Endothelial cell of umbilical vein (primary cell): ENCODE data around the gene SLC6A19. TPM values are rescaled to one million over a fixed set of nuclear protein-coding genes. Genes with fewer than 3 reads are reported as not detected.

Source experiments
- BruUV-seq: library from RNA; stranded (reverse); fragments of 400-500 nt; replicated peaks from 2 replicates; lab custom pipeline; 2021; lab: Mats Ljungman, UMichigan
- CTCF ChIA-PET: fragments of 300-600, 350-600 bp; sonication (Branson Sonifier 250); formaldehyde crosslinking; loops from one replicate; lab custom pipeline; 2021; ENCODE audit warnings: antibody characterized with exemption, inconsistent platforms; lab: Charles Lee
- POLR2A ChIA-PET: fragments of 300-600, 350-600 bp; sonication (Branson Sonifier 250); formaldehyde crosslinking; loops from one replicate; lab custom pipeline; 2021; ENCODE audit warnings: antibody characterized with exemption, inconsistent platforms; lab: Charles Lee
- DNase-seq: peaks from one replicate; pipeline ENCODE4 v3.0.0-alpha.2; 2011; ENCODE audit warnings: low read depth, low spot score
- FAIRE-seq: peaks from 2 replicates; lab custom pipeline; 2011; peaks lifted over from hg19 to GRCh38; lab: Jason Lieb, UNC
- H2AFZ ChIP-seq: 2 replicates; pipeline ENCODE4 v1.6.0; 2012; ENCODE audit warnings: low read depth, low read length, control low read depth, inconsistent platforms
- H3K27ac ChIP-seq: 2 replicates; pipeline ENCODE4 v1.5.1; 2011; ENCODE audit warnings: low read depth, mild to moderate bottlenecking, control low read depth, low read length, moderate library complexity; ENCODE audit not compliant: insufficient read depth
- H3K27me3 ChIP-seq, 2 experiments: 2 replicates each; pipeline versions ENCODE4 v1.6.0 to v1.6.1; 2011; ENCODE audit warnings: low read length in 2 of 2, mixed read lengths in 1 of 2; ENCODE audit not compliant: control insufficient read depth in 2 of 2, insufficient read depth in 2 of 2
- H3K36me3 ChIP-seq, 2 experiments: 2 replicates in 1 of 2; 3 replicates in 1 of 2; pipeline ENCODE4 v1.5.1; 2011; ENCODE audit warnings: low read length in 2 of 2, mild to moderate bottlenecking in 1 of 2, moderate library complexity in 1 of 2; ENCODE audit not compliant: control insufficient read depth in 2 of 2, insufficient read depth in 2 of 2; ENCODE audit errors: extremely low read depth in 1 of 2
- H3K4me1 ChIP-seq: 3 replicates; pipeline ENCODE4 v1.5.1; 2011; ENCODE audit warnings: mild to moderate bottlenecking, low read length; ENCODE audit not compliant: control insufficient read depth, insufficient read depth; ENCODE audit errors: extremely low read depth
- H3K4me2 ChIP-seq: 2 replicates; pipeline ENCODE4 v1.6.1; 2011; ENCODE audit warnings: low read length, control low read depth, mixed read lengths; ENCODE audit not compliant: insufficient read depth
- H3K4me3 ChIP-seq, 3 experiments: fragments of 200-600 bp in 1 of 3; sonication (generic), shearing (Covaris generic) in 1 of 3; replicated peaks in 1 of 3; 2 replicates each; pipeline ENCODE4 v1.5.1; 2011 to 2016; ENCODE audit warnings: control low read depth in 3 of 3, low read length in 3 of 3, mild to moderate bottlenecking in 2 of 3, inconsistent platforms in 1 of 3, low read depth in 1 of 3, moderate library complexity in 1 of 3; ENCODE audit not compliant: insufficient read depth in 1 of 3
- H3K79me2 ChIP-seq: 2 replicates; pipeline ENCODE4 v1.6.0; 2012; ENCODE audit warnings: low read length, inconsistent platforms; ENCODE audit not compliant: control insufficient read depth, insufficient read depth
- H3K9ac ChIP-seq: replicated peaks from 2 replicates; pipeline ENCODE3; 2011; ENCODE audit warnings: low read length, control low read depth; ENCODE audit not compliant: insufficient read depth; ENCODE audit errors: extremely low read depth
- H3K9me1 ChIP-seq: replicated peaks from 3 replicates; pipeline ENCODE4 v1.6.0; 2011; ENCODE audit warnings: mild to moderate bottlenecking, low read length; ENCODE audit not compliant: control insufficient read depth, insufficient read depth; ENCODE audit errors: extremely low read depth
- H3K9me3 ChIP-seq: replicated peaks from 2 replicates; pipeline ENCODE4 v1.5.1; 2012; ENCODE audit warnings: low read length, inconsistent platforms; ENCODE audit not compliant: control insufficient read depth, insufficient read depth
- H4K20me1 ChIP-seq: replicated peaks from 2 replicates; pipeline ENCODE3; 2011; ENCODE audit warnings: mild to moderate bottlenecking, low read length; ENCODE audit not compliant: control insufficient read depth, insufficient read depth; ENCODE audit errors: extremely low read depth
- EZH2 ChIP-seq: IDR thresholded peaks from 2 replicates; pipeline ENCODE4 v1.6.1; 2012; ENCODE audit warnings: borderline replicate concordance, low read depth, mild to moderate bottlenecking, moderate library complexity, low read length, inconsistent platforms; ENCODE audit not compliant: severe bottlenecking
- FOS ChIP-seq: IDR thresholded peaks from 2 replicates; pipeline ENCODE4 v1.6.1; 2011; ENCODE audit warnings: mild to moderate bottlenecking, low read length, moderate library complexity, borderline replicate concordance; ENCODE audit not compliant: insufficient read depth
- GATA2 ChIP-seq: IDR thresholded peaks from 2 replicates; pipeline ENCODE4 v1.7.0; 2011; ENCODE audit warnings: low read depth, mild to moderate bottlenecking, moderate library complexity, mixed read lengths, low read length; ENCODE audit not compliant: insufficient read length, insufficient read depth
- JUN ChIP-seq: IDR thresholded peaks from 2 replicates; pipeline ENCODE4 v1.6.1; 2011; ENCODE audit warnings: borderline replicate concordance, low read depth; ENCODE audit not compliant: insufficient read length, insufficient read depth
- MYC ChIP-seq: IDR thresholded peaks from one replicate; pipeline ENCODE4 v1.6.1; 2011; ENCODE audit warnings: mild to moderate bottlenecking, low read depth, low read length
- POLR2A ChIP-seq: IDR thresholded peaks from 2 replicates; pipeline ENCODE4 v1.6.1; 2012; ENCODE audit warnings: low read depth, mild to moderate bottlenecking, control low read depth, low read length
- POLR2AphosphoS5 ChIP-seq: IDR thresholded peaks from 2 replicates; pipeline ENCODE4 v1.6.1; 2012; ENCODE audit warnings: low read depth, mild to moderate bottlenecking, control low read depth, low read length, moderate library complexity; ENCODE audit not compliant: insufficient read depth
- dilution Hi-C: fragments of 300-500 bp; cut with MboI; formaldehyde crosslinking; loops from one replicate; pipeline ENCODE4 v1.15.0; 2019; ENCODE audit warnings: low sequenced_read_pairs; ENCODE audit not compliant: extremely low pct_ligation_motif_present
- intact Hi-C: fragments of 100-400 bp; cut with micrococcal nuclease; formaldehyde crosslinking; loops from one replicate; pipeline ENCODE4 v1.10.0; 2022
- polyA plus RNA-seq, 4 experiments: library from polyadenylated mRNA; depleted of rRNA in 3 of 4; stranded (reverse) in 3 of 4; unstranded in 1 of 4; fragments of >200 nt; gene quantifications; 2 replicates each; pipeline versions ENCODE4 v1.2.1 to v1.2.3, GENCODE V29; 2011 to 2012; ENCODE audit warnings: missing spikeins in 1 of 4
- total RNA-seq: library from RNA; stranded (reverse); gene quantifications from 2 replicates; pipeline ENCODE4 v1.2.3, GENCODE V29; 2021
- TF ChIP-seq, protein P1 (sequence below): IDR thresholded peaks from 2 replicates; pipeline ENCODE4 v1.6.1; 2011; ENCODE audit not compliant: insufficient read depth, insufficient read length
- TF ChIP-seq, protein P2 (sequence below), 2 donors: IDR thresholded peaks; 1 replicate in 1 of 2; 2 replicates in 1 of 2; pipeline ENCODE4 v1.5.1; 2011; ENCODE audit warnings: low read length in 2 of 2, mild to moderate bottlenecking in 2 of 2, moderate library complexity in 2 of 2, control low read depth in 1 of 2, inconsistent platforms in 1 of 2, low read depth in 1 of 2; ENCODE audit not compliant: insufficient read depth in 1 of 2; ENCODE audit errors: extremely low read depth in 1 of 2

SLC6A19 gene
- total and polyA plus RNA-seq, 2 donors (not counting 3 experiments of a cell fraction or from before 2014, with no cell fraction given): not detected

DNA sequence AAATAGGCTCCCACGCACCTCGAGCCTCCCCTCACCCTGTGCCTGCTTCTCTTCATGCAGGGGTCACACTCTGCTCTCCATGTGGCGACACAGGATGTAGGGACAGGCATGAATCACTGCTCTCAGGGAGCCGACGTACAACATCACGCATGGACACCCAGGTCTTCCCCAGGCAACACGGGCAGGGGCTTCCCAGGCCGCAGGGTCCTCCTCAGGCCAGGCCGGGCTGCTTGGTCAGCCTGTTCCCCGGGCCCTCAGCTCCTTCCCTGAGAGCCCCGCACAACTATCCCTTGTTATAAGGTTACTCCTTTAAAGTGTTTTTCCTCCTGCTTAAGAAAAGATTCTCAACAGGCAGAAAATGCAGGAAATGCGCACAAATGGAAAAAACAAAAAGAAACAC lies 24.8 kb downstream of the SLC6A19 start:
- dilution Hi-C loops: no loop called here
- CTCF ChIA-PET: no interaction called here
- no peak overlapping the region for H3K4me2 ChIP-seq

More for the DNA sequence above, 24.8 kb downstream of the SLC6A19 start:
- no peaks in the 10 kb centered on the region for H4K20me1 ChIP-seq
- no peaks in the 10 kb centered on the region for H3K9me3 ChIP-seq
- BruUV-seq: no TSS peak
- H3K27ac ChIP-seq: no peak overlapping the region
- no peak for DNase-seq
- H3K9ac ChIP-seq: no peak overlapping the region
- intact Hi-C loops: no loop called here
- H2AFZ ChIP-seq: no peak overlapping the region
- TF ChIP-seq EZH2: no peak
- no peak for TF ChIP-seq GATA2
- TF ChIP-seq POLR2AphosphoS5: no peak
- TF ChIP-seq POLR2A: no peak
- TF ChIP-seq, protein P1, sequence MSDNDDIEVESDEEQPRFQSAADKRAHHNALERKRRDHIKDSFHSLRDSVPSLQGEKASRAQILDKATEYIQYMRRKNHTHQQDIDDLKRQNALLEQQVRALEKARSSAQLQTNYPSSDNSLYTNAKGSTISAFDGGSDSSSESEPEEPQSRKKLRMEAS: no peak
- TF ChIP-seq FOS: no peak
- TF ChIP-seq MYC: no peak
- TF ChIP-seq JUN: no peak
- TF ChIP-seq, protein P2, sequence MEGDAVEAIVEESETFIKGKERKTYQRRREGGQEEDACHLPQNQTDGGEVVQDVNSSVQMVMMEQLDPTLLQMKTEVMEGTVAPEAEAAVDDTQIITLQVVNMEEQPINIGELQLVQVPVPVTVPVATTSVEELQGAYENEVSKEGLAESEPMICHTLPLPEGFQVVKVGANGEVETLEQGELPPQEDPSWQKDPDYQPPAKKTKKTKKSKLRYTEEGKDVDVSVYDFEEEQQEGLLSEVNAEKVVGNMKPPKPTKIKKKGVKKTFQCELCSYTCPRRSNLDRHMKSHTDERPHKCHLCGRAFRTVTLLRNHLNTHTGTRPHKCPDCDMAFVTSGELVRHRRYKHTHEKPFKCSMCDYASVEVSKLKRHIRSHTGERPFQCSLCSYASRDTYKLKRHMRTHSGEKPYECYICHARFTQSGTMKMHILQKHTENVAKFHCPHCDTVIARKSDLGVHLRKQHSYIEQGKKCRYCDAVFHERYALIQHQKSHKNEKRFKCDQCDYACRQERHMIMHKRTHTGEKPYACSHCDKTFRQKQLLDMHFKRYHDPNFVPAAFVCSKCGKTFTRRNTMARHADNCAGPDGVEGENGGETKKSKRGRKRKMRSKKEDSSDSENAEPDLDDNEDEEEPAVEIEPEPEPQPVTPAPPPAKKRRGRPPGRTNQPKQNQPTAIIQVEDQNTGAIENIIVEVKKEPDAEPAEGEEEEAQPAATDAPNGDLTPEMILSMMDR (IDR thresholded peaks at IDR 0.05; ENCODE audit: extremely low read depth in 1 of 2, insufficient read depth in 1 of 2, low read depth in 1 of 2, low read length in 2 of 2): no peak
- POLR2A ChIA-PET: no interaction called here
- FAIRE-seq: no peak
- no peaks in the 10 kb centered on the region for H3K79me2 ChIP-seq
- H3K4me1 ChIP-seq: no peaks in the 10 kb centered on the region
- H3K36me3 ChIP-seq: no peaks in the 10 kb centered on the region
- no peak overlapping the region for H3K4me3 ChIP-seq
- no peaks in the 10 kb centered on the region for H3K9me1 ChIP-seq
- peaks cover 0 to 2% of the 10 kb centered on the region in 2 experiments for H3K27me3 ChIP-seq
